Liver (tissue), 9 donors: ENCODE data around the gene ADCY10. TPM values are rescaled to one million over a fixed set of nuclear protein-coding genes. Genes with fewer than 3 reads are reported as not detected.
"Not testable (repeated sequence)": the region's sequence is repeated elsewhere in the genome, so short reads cannot be mapped to it uniquely, and the experiment has no call there.

Experiments used
- DNase-seq: peaks from one replicate; pipeline ENCODE4 v3.0.0-alpha.2; 2017; ENCODE audit warnings: low spot score
- H3K27ac ChIP-seq, 2 donors: one replicate each; pipeline ENCODE4 v1.7.0; 2013; ENCODE audit warnings: inconsistent platforms in 2 of 2, low read length in 2 of 2, control low read depth in 1 of 2, low read depth in 1 of 2, mild to moderate bottlenecking in 1 of 2
- H3K27me3 ChIP-seq, 4 donors: one replicate each; pipeline versions ENCODE4 v1.6.1 to v1.7.0; 2013; ENCODE audit warnings: low read length in 3 of 4, inconsistent platforms in 1 of 4, mild to moderate bottlenecking in 1 of 4, moderate library complexity in 1 of 4; ENCODE audit not compliant: control insufficient read depth in 4 of 4, insufficient read depth in 4 of 4
- H3K36me3 ChIP-seq, 4 donors: one replicate each; pipeline versions ENCODE4 v1.6.1 to v1.7.0; 2013; ENCODE audit warnings: low read length in 3 of 4, mild to moderate bottlenecking in 3 of 4, low read depth in 1 of 4, moderate library complexity in 1 of 4; ENCODE audit not compliant: control insufficient read depth in 4 of 4, insufficient read depth in 3 of 4
- H3K4me1 ChIP-seq, 4 donors: one replicate each; pipeline versions ENCODE4 v1.6.1 to v1.7.0; 2013; ENCODE audit warnings: low read length in 3 of 4, mild to moderate bottlenecking in 3 of 4, moderate library complexity in 1 of 4; ENCODE audit not compliant: control insufficient read depth in 4 of 4, insufficient read depth in 4 of 4
- H3K4me3 ChIP-seq, 3 donors: one replicate each; pipeline versions ENCODE4 v1.6.1 to v1.7.0; 2013; ENCODE audit warnings: low read length in 3 of 3, control low read depth in 1 of 3, low read depth in 1 of 3, mild to moderate bottlenecking in 1 of 3
- H3K9ac ChIP-seq, 2 donors: one replicate each; pipeline ENCODE4 v1.7.0; 2013; ENCODE audit warnings: low read length in 2 of 2, mild to moderate bottlenecking in 2 of 2, moderate library complexity in 2 of 2, control low read depth in 1 of 2, low read depth in 1 of 2
- H3K9me3 ChIP-seq, 4 donors: one replicate each; pipeline versions ENCODE4 v1.6.1 to v1.7.0; 2013; ENCODE audit warnings: low read length in 3 of 4; ENCODE audit not compliant: control insufficient read depth in 4 of 4
- FOXA1 ChIP-seq: IDR thresholded peaks from 2 replicates; pipeline ENCODE4 v1.6.1; 2016; ENCODE audit warnings: antibody characterized with exemption
- FOXA2 ChIP-seq: IDR thresholded peaks from 2 replicates; pipeline ENCODE4 v1.6.1; 2016; ENCODE audit warnings: antibody characterized with exemption
- HNF4G ChIP-seq: IDR thresholded peaks from 2 replicates; pipeline ENCODE4 v1.6.1; 2016; ENCODE audit warnings: antibody characterized with exemption
- JUND ChIP-seq, 2 donors: IDR thresholded peaks; 2 replicates each; pipeline ENCODE4 v1.6.1; 2016; ENCODE audit warnings: antibody characterized with exemption in 2 of 2
- RAD21 ChIP-seq, 2 donors: IDR thresholded peaks; 2 replicates each; pipeline ENCODE4 v1.6.1; 2016; ENCODE audit warnings: antibody characterized with exemption in 2 of 2, mild to moderate bottlenecking in 2 of 2
- REST ChIP-seq: IDR thresholded peaks from 2 replicates; pipeline ENCODE4 v1.6.1; 2016; ENCODE audit warnings: antibody characterized with exemption, mild to moderate bottlenecking
- RXRA ChIP-seq, 2 donors: IDR thresholded peaks; 2 replicates each; pipeline ENCODE4 v1.6.1; 2017 to 2018; ENCODE audit warnings: antibody characterized with exemption in 2 of 2, mild to moderate bottlenecking in 1 of 2
- TAF1 ChIP-seq: conservative IDR thresholded peaks from 2 replicates; pipeline ENCODE4 v1.6.1; 2016; ENCODE audit warnings: antibody characterized with exemption, mild to moderate bottlenecking
- YY1 ChIP-seq: IDR thresholded peaks from 2 replicates; pipeline ENCODE4 v1.6.1; 2016; ENCODE audit warnings: antibody characterized with exemption, mild to moderate bottlenecking
- WGBS: extraction: QIAGEN DNeasy Blood & Tissue Kit; methylation state at CpG from one replicate; pipeline ENCODE4 v1.1.7; 2013; 5-methylcytosine and 5-hydroxymethylcytosine counted together
- polyA plus RNA-seq, 2 donors: library from polyadenylated mRNA; stranded (reverse) in 1 of 2; unstranded in 1 of 2; fragments of 200-250 nt in 1 of 2; fragments of >200 nt in 1 of 2; fragmentation: Nextera tagmentation in 1 of 2; extraction: Ambion mirVana in 1 of 2; gene quantifications; one replicate each; pipeline versions ENCODE4 v1.2.1 to v1.2.3, GENCODE V29; 2013 to 2015
- total RNA-seq, 2 donors: library from RNA; depleted of rRNA; stranded (reverse); fragments of >200 nt; gene quantifications; one replicate each; pipeline ENCODE4 v1.2.3, GENCODE V29; 2014
- TF ChIP-seq, protein P1 (sequence below): IDR thresholded peaks from 2 replicates; pipeline ENCODE4 v1.6.1; 2016; ENCODE audit warnings: antibody characterized with exemption
- TF ChIP-seq, protein P2 (sequence below): IDR thresholded peaks from 2 replicates; pipeline ENCODE4 v1.6.1; 2016; ENCODE audit warnings: antibody characterized with exemption
- donor health status: healthy.
- donor health status: healthy.
- donor health status: healthy.
- donor health status: healthy.
- donor health status: healthy.

ADCY10 gene
- total and polyA plus RNA-seq, 4 donors = 0.89 to 4.7 (median 2.3) TPM

DNA sequence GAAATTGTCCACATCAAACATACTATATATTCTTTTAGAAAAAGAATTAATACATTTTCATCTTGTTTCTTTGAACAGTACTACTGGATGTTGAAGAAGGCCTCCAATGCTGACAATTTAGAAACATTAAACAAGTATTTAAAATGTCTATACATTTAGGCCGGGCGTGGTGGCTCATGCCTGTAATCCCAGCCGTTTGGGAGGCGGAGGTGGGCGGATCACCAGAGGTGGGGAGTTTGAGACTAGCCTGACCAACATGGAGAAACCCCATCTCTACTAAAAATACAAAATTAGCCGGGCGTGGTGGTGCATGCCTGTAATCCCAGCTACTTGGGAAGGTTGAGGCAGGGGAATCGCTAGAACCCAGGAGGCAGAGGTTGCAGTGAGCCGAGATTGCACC lies 15.0 kb upstream of the ADCY10 start:
- H3K27me3 ChIP-seq, DNase-seq, H3K36me3 ChIP-seq, H3K9me3 ChIP-seq: not testable (repeated sequence)
- H3K4me1 ChIP-seq = peaks cover 1 to 50% (median 38%) of the 10 kb centered on the region in 4 donors
- H3K27ac ChIP-seq = peak overlapping the region; percentile 16 to 61
- peak overlapping the region in 1 of 2 donors; percentile 66 for H3K9ac ChIP-seq
- H3K4me3 ChIP-seq = peak overlapping the region in 1 of 3 donors; percentile 17
- 43% methylated on average over 9 of the region's 9 CpGs for WGBS

DNA sequence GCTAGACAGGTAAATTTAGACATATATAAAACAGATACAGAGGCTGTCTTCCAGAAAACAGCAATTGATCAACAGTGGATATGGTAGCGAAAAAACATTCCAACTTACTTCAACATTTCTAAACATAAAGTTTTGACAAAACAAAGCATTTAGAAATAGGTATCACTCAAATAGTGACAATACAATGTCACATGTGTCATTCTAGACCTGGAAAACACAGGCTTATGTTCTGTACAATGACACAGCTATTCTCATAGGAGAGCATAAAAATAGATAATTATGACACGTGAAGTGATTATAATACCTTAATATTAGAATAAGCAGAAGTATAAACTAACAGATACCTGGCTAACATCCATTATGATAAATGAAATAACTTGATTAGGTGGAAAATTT lies 14.5 kb upstream of the ADCY10 start:
- Histone ChIP-seq H3K4me3 (peak overlapping the region in 1 of 3 donors; percentile 34), H3K27me3 (no peaks in the 10 kb centered on the region), H3K9me3 (no peaks in the 10 kb centered on the region), H3K4me1 (peaks cover 1 to 49% (median 33%) of the 10 kb centered on the region in 4 donors), H3K27ac (peak overlapping the region; percentile 16 to 61), H3K9ac (peak overlapping the region in 1 of 2 donors; percentile 66), H3K36me3 (peaks cover 0 to 2% (median under 1%) of the 10 kb centered on the region in 4 donors)
- DNase-seq = no peak
- TF ChIP-seq RAD21 (IDR thresholded peaks at IDR 0.05) (no peak), RXRA (IDR thresholded peaks at IDR 0.05) (no peak), HNF4G (no peak), JUND (IDR thresholded peaks at IDR 0.05) (no peak), FOXA1 (no peak)
- TF ChIP-seq, protein P1, sequence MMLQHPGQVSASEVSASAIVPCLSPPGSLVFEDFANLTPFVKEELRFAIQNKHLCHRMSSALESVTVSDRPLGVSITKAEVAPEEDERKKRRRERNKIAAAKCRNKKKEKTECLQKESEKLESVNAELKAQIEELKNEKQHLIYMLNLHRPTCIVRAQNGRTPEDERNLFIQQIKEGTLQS = no peak
- WGBS = 35% methylated on average over 2 of the region's 2 CpGs

DNA sequence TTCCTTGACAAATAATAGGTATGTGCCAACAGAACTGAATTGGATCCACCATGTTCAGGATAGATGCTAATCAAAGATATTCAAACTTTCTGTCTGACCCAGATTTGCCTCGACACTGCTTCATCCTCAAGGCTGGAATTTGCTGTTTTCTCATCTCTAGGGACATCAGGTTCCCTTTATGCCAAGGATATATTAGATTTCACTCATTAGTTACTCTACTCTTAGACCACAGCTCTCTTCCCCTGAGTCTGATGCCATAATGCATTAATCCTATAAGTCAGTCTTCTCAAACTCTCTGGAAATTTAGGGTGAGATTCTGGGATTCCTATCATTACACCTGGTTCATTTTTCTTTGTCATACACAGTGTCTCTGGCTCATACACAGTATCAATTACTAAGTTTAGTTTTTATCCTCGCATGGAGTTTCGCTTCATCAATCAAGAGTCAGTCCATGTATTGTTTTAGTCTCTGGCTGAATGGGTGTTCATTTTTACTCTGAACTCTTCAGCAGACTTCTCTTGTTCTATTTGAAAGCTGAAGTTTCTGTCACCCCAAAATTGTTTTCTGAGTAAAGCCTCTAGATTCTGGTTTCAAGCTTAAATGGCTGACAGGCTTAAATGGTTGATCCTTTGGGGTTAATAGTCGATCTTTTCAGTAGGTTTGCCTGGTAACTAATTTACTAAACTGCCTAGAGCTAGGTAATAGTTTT lies 13.3 kb upstream of the ADCY10 start:
- Histone ChIP-seq H3K9me3 (no peaks in the 10 kb centered on the region), H3K27me3 (no peaks in the 10 kb centered on the region), H3K27ac (peak overlapping the region; percentile 16 to 61), H3K9ac (peak overlapping the region; percentile 18 to 73), H3K4me3 (peak overlapping the region in 2 of 3 donors; percentile 9 to 34), H3K36me3 (peaks cover 0 to 5% (median 1%) of the 10 kb centered on the region in 4 donors), H3K4me1 (peaks cover 1 to 56% (median 28%) of the 10 kb centered on the region in 4 donors)
- TF ChIP-seq JUND (IDR thresholded peaks at IDR 0.05) (no peak), RAD21 (IDR thresholded peaks at IDR 0.05) (no peak), FOXA2 (no peak), TAF1 (no peak), REST (no peak), YY1 (no peak), FOXA1 (no peak), HNF4G (no peak)
- TF ChIP-seq, protein P2, sequence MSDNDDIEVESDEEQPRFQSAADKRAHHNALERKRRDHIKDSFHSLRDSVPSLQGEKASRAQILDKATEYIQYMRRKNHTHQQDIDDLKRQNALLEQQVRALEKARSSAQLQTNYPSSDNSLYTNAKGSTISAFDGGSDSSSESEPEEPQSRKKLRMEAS = no peak
- WGBS = 40% methylated on average over 4 of the region's 4 CpGs
- no peak for DNase-seq
